B cell (primary cell): Measurements from ENCODE around the gene PER1. TPM values are rescaled to one million over a fixed set of nuclear protein-coding genes. Genes with fewer than 3 reads are reported as not detected.

Source experiments
- ATAC-seq: fragments of 200-7000 bp; cut with Tn5 transposase; one replicate; pipeline ENCODE4 v1.10.0; 2021; ENCODE audit warnings: low read depth, mild to moderate bottlenecking, moderate number of reproducible peaks, moderate library complexity
- CTCF ChIA-PET: fragments of 350-600 bp; sonication (Branson Sonifier 250); formaldehyde crosslinking; loops from one replicate; lab custom pipeline; 2021; ENCODE audit warnings: antibody characterized with exemption, inconsistent platforms; lab: Charles Lee
- POLR2A ChIA-PET: fragments of 350-600 bp; sonication (Branson Sonifier 250); formaldehyde crosslinking; loops from one replicate; lab custom pipeline; 2021; ENCODE audit warnings: antibody characterized with exemption; lab: Charles Lee
- DNase-seq: peaks from one replicate; pipeline ENCODE4 v3.0.0; 2013
- H2AFZ ChIP-seq: 2 replicates; pipeline ENCODE4 v1.6.1; 2012; ENCODE audit warnings: mild to moderate bottlenecking, low read depth, low read length; ENCODE audit not compliant: insufficient read depth, poor library complexity, severe bottlenecking
- H3K27ac ChIP-seq, 2 donors: 1 replicate in 1 of 2; 2 replicates in 1 of 2; pipeline ENCODE4 v1.5.1; 2012 to 2013; ENCODE audit warnings: low read length in 2 of 2, mild to moderate bottlenecking in 2 of 2, moderate library complexity in 1 of 2
- H3K27me3 ChIP-seq, 4 experiments: fragments of 200-600 bp in 1 of 4; sonication (generic) in 1 of 4; replicated peaks in 1 of 4; 1 replicate in 2 of 4; 2 replicates in 2 of 4; pipeline versions ENCODE4 v1.6.1 to v1.7.0; 2013 to 2016; ENCODE audit warnings: low read length in 3 of 4, mild to moderate bottlenecking in 2 of 4, mixed read lengths in 1 of 4, moderate library complexity in 1 of 4; ENCODE audit not compliant: insufficient read depth in 4 of 4, control insufficient read depth in 3 of 4; ENCODE audit errors: control extremely low read depth in 1 of 4
- H3K36me3 ChIP-seq, 2 experiments: replicated peaks in 1 of 2; 1 replicate in 1 of 2; 2 replicates in 1 of 2; pipeline versions ENCODE4 v1.6.1 to v1.7.1; 2013; ENCODE audit warnings: low read length in 1 of 2; ENCODE audit not compliant: insufficient read depth in 2 of 2, control insufficient read depth in 1 of 2; ENCODE audit errors: control extremely low read depth in 1 of 2, extremely low read depth in 1 of 2
- H3K4me1 ChIP-seq, 2 donors: fragments of 200-600 bp in 1 of 2; sonication (generic) in 1 of 2; 1 replicate in 1 of 2; 2 replicates in 1 of 2; pipeline versions ENCODE4 v1.5.1 to v1.6.1; 2013 to 2017; ENCODE audit warnings: low read length in 2 of 2; ENCODE audit not compliant: control insufficient read depth in 2 of 2, insufficient read depth in 2 of 2
- H3K4me2 ChIP-seq: replicated peaks from 2 replicates; pipeline ENCODE3; 2012; ENCODE audit warnings: mild to moderate bottlenecking, low read depth, low read length; ENCODE audit not compliant: poor library complexity, severe bottlenecking
- H3K4me3 ChIP-seq, 5 experiments: fragments of 200-600 bp in 1 of 5; sonication (generic) in 1 of 5; 1 replicate in 3 of 5; 2 replicates in 2 of 5; pipeline versions ENCODE4 v1.5.1 to v1.7.0; 2011 to 2016; ENCODE audit warnings: low read length in 4 of 5, mild to moderate bottlenecking in 4 of 5, low read depth in 2 of 5, control low read depth in 1 of 5, moderate library complexity in 1 of 5; ENCODE audit not compliant: insufficient read depth in 1 of 5; ENCODE audit errors: control extremely low read depth in 1 of 5, extremely low read depth in 1 of 5
- H3K79me2 ChIP-seq: fragments of 200-600 bp; sonication (generic); one replicate; pipeline ENCODE4 v1.6.0; 2016; ENCODE audit warnings: low read length; ENCODE audit not compliant: control insufficient read depth, insufficient read depth
- H3K9ac ChIP-seq: fragments of 200-600 bp; sonication (generic); 2 replicates; pipeline ENCODE4 v1.6.1; 2017; ENCODE audit warnings: mild to moderate bottlenecking, low read length, moderate library complexity
- H3K9me3 ChIP-seq, 3 donors: one replicate each; pipeline versions ENCODE4 v1.6.1 to v1.7.1; 2013; ENCODE audit warnings: low read length in 2 of 3; ENCODE audit not compliant: control insufficient read depth in 2 of 3, insufficient read depth in 1 of 3; ENCODE audit errors: control extremely low read depth in 1 of 3
- H4K20me1 ChIP-seq: 2 replicates; pipeline ENCODE4 v1.6.0; 2012; ENCODE audit warnings: mild to moderate bottlenecking, low read length; ENCODE audit not compliant: insufficient read depth, control insufficient read depth, poor library complexity, severe bottlenecking
- H3K27ac Mint-ChIP-seq: one replicate; pipeline ENCODE4 v1.8.0; 2021; ENCODE audit warnings: mixed read lengths
- H3K27me3 Mint-ChIP-seq: one replicate; pipeline ENCODE4 v1.8.0; 2021; ENCODE audit warnings: mixed read lengths
- H3K4me1 Mint-ChIP-seq: one replicate; pipeline ENCODE4 v1.8.0; 2021; ENCODE audit warnings: mixed read lengths
- H3K4me3 Mint-ChIP-seq: one replicate; pipeline ENCODE4 v1.8.0; 2021; ENCODE audit warnings: mixed read lengths
- H3K9me3 Mint-ChIP-seq: one replicate; pipeline ENCODE4 v1.8.0; 2022; ENCODE audit warnings: mixed read lengths; ENCODE audit not compliant: insufficient read depth
- EZH2 ChIP-seq: IDR thresholded peaks from 2 replicates; pipeline ENCODE4 v1.6.1; 2012; ENCODE audit warnings: borderline replicate concordance, low read depth, mild to moderate bottlenecking, moderate library complexity, low read length; ENCODE audit not compliant: insufficient read depth, poor library complexity, severe bottlenecking
- WGBS: methylation state at CpG from one replicate; pipeline ENCODE4 v1.1.5; 2013; ENCODE audit warnings: missing lambda C conversion rate; ENCODE audit not compliant: insufficient coverage; 5-methylcytosine and 5-hydroxymethylcytosine counted together
- intact Hi-C: fragments of 100-400 bp; cut with micrococcal nuclease; formaldehyde crosslinking; loops from one replicate; pipeline ENCODE4 v1.10.0; 2022
- polyA plus RNA-seq: library from polyadenylated mRNA; depleted of rRNA; stranded (reverse); fragments of >200 nt; gene quantifications from 2 replicates; pipeline ENCODE4 v1.2.3, GENCODE V29; 2012
- total RNA-seq, 2 donors: library from RNA; stranded (reverse); fragments of 120-200 nt in 1 of 2; gene quantifications; 1 replicate in 1 of 2; 2 replicates in 1 of 2; pipeline versions ENCODE4 v1.2.3 to v1.2.4, GENCODE V29; 2013 to 2022
- TF ChIP-seq, protein P1 (sequence below): fragments of 200-600 bp; IDR thresholded peaks from one replicate; pipeline ENCODE4 v1.8.0; 2022; ENCODE audit warnings: antibody characterized with exemption, mild to moderate bottlenecking

The PER1 gene
- total and polyA plus RNA-seq, 2 donors (not counting 1 experiment from before 2014, with no cell fraction given), result 120 to 176 TPM

DNA sequence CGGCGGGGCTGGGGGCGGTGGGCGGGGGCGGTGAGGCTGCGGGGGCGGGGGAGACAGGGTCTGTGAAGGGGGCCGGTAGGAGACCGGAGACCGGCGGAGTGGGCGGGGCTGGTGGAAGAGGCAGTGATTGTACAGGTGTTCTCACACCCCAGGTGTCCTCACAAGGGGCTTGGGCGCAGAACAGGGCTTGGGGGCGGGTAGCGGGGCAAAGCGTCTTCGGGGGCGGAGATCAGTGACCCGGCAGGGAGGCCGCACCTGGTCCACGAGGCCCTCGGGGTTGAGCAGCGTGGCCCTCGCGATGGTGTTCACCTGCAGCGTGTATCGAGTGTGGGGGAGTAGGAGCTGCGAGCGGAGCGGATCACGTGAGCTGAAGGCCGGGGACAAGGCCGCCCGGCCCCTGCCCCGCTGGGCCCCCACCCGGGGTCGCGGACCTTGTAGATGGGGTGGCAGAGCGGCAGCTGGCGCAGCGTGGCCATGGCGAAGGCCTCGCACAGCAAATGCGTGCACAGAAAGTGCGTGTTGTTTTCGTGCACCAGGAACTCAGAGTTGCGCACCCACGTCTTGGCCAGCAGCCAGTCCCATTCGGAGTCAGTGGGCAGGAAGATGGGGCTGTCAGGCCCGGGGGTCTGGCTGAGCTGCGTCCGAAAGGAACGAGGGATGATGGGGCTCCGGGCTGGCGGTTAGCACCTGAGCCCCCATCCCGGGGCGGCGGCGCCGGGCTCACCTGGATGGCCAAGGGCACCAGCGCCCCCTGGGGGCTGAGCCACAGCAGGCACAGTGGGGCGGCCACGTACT is 42.3 kb downstream of the PER1 start:
- Mint-ChIP-seq H3K9me3 (no peaks in the 10 kb centered on the region), H3K27me3 (peaks cover 36% of the 10 kb centered on the region), H3K4me1 (peaks cover 10% of the 10 kb centered on the region), H3K27ac (peak overlapping the region; percentile 53), H3K4me3 (peak overlapping the region; percentile 68)
- ChIA-PET POLR2A (no interaction called here), CTCF (interaction anchor here (0.7 to 20.5 kb wide), 23 partner anchors 8 to 252 kb away, joined by 3 to 360 read pairs (median 5); partner anchors contain the start of gene NAA38)
- Histone ChIP-seq H3K9ac (peak overlapping the region; percentile 64), H2AFZ (peak overlapping the region; percentile 79), H3K4me1 (peaks cover 10 to 11% of the 10 kb centered on the region in 2 donors), H3K27me3 (peaks cover 0 to 52% (median 32%) of the 10 kb centered on the region in 4 experiments), H3K4me3 (peak overlapping the region in 4 of 5 experiments; percentile 37 to 56 (median 52)), H3K4me2 (peak overlapping the region; percentile 97), H3K9me3 (peaks cover 0 to 5% (median 0%) of the 10 kb centered on the region in 3 donors), H3K79me2 (no peaks in the 10 kb centered on the region), H3K36me3 (no peaks in the 10 kb centered on the region), H3K27ac (no peak overlapping the region), H4K20me1 (no peaks in the 10 kb centered on the region)
- TF ChIP-seq, protein P1, sequence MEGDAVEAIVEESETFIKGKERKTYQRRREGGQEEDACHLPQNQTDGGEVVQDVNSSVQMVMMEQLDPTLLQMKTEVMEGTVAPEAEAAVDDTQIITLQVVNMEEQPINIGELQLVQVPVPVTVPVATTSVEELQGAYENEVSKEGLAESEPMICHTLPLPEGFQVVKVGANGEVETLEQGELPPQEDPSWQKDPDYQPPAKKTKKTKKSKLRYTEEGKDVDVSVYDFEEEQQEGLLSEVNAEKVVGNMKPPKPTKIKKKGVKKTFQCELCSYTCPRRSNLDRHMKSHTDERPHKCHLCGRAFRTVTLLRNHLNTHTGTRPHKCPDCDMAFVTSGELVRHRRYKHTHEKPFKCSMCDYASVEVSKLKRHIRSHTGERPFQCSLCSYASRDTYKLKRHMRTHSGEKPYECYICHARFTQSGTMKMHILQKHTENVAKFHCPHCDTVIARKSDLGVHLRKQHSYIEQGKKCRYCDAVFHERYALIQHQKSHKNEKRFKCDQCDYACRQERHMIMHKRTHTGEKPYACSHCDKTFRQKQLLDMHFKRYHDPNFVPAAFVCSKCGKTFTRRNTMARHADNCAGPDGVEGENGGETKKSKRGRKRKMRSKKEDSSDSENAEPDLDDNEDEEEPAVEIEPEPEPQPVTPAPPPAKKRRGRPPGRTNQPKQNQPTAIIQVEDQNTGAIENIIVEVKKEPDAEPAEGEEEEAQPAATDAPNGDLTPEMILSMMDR, result peak; percentile 93
- no peak for TF ChIP-seq EZH2
- peak; percentile 87 for DNase-seq
- intact Hi-C loops, result loop anchor here (1.0 kb wide), 3 partner anchors 16 to 50 kb away; no protein-coding TSS in a partner anchor
- whole genome bisulfite sequencing, result 14% methylated on average over 56 of the region's 63 CpGs
- peak; percentile 92 for ATAC-seq
